Esophagus squamous epithelium (tissue), 5 donors: ENCODE results near the gene HES7. TPM values are rescaled to one million over a fixed set of nuclear protein-coding genes. Genes with fewer than 3 reads are reported as not detected.
"Not testable (repeated sequence)": the region's sequence is repeated elsewhere in the genome, so short reads cannot be mapped to it uniquely, and the experiment has no call there.

Experiments used
- DNase-seq: peaks from one replicate; lab custom pipeline; 2025; lab: John Stamatoyannopoulos, UW
- H3K27ac ChIP-seq, 4 donors: fragments of 200-600 bp; sonication (generic); one replicate each; pipeline ENCODE4 v1.5.1; 2016 to 2019; ENCODE audit warnings: mild to moderate bottlenecking in 1 of 4
- H3K27me3 ChIP-seq, 4 donors: fragments of 200-600 bp; sonication (generic); 1 replicate in 3 of 4; 2 replicates in 1 of 4; pipeline versions ENCODE4 v1.5.1 to v1.6.0; 2017 to 2021; ENCODE audit warnings: antibody characterized with exemption in 1 of 4
- H3K36me3 ChIP-seq, 3 donors: fragments of 200-600 bp; sonication (generic); one replicate each; pipeline ENCODE4 v1.5.1; 2016 to 2019
- H3K4me1 ChIP-seq, 3 donors: fragments of 200-600 bp; sonication (generic); one replicate each; pipeline ENCODE4 v1.5.1; 2017 to 2019
- H3K4me3 ChIP-seq, 4 donors: fragments of 200-600 bp; sonication (generic); 1 replicate in 3 of 4; 2 replicates in 1 of 4; pipeline ENCODE4 v1.5.1; 2016 to 2019; ENCODE audit warnings: mild to moderate bottlenecking in 2 of 4, moderate library complexity in 1 of 4
- H3K9me3 ChIP-seq, 3 donors: fragments of 200-600 bp; sonication (generic); one replicate each; pipeline ENCODE4 v1.5.1; 2016 to 2019
- POLR2A ChIP-seq, 4 donors: fragments of 450-650 bp; IDR thresholded peaks; one replicate each; pipeline ENCODE4 v1.6.1; 2017; ENCODE audit warnings: antibody characterized with exemption in 4 of 4, mild to moderate bottlenecking in 4 of 4, moderate library complexity in 3 of 4
- WGBS, 2 donors: methylation state at CpG; one replicate each; pipeline ENCODE4 v1.1.5; 2018; 5-methylcytosine and 5-hydroxymethylcytosine counted together
- intact Hi-C: fragments of 100-400 bp; cut with DNase I; formaldehyde crosslinking; loops from one replicate; pipeline ENCODE4 v1.15.0; 2022
- total RNA-seq, 4 donors: library from RNA; depleted of rRNA; stranded (reverse); fragments of >200 nt; gene quantifications; one replicate each; pipeline ENCODE4 v1.1.0, GENCODE V29; 2016
- TF ChIP-seq, protein P1 (sequence below), 6 experiments: fragments of 450-650 bp in 4 of 6; fragments of 200-600 bp in 2 of 6; sonication (generic) in 2 of 6; IDR thresholded peaks; one replicate each; pipeline ENCODE4 v1.5.1; 2016 to 2019; ENCODE audit warnings: antibody characterized with exemption in 6 of 6, mild to moderate bottlenecking in 4 of 6, moderate library complexity in 4 of 6
- donor health status: DM: yes; HTN: yes; CAD: no.

Gene HES7
- total RNA-seq: not detected

DNA sequence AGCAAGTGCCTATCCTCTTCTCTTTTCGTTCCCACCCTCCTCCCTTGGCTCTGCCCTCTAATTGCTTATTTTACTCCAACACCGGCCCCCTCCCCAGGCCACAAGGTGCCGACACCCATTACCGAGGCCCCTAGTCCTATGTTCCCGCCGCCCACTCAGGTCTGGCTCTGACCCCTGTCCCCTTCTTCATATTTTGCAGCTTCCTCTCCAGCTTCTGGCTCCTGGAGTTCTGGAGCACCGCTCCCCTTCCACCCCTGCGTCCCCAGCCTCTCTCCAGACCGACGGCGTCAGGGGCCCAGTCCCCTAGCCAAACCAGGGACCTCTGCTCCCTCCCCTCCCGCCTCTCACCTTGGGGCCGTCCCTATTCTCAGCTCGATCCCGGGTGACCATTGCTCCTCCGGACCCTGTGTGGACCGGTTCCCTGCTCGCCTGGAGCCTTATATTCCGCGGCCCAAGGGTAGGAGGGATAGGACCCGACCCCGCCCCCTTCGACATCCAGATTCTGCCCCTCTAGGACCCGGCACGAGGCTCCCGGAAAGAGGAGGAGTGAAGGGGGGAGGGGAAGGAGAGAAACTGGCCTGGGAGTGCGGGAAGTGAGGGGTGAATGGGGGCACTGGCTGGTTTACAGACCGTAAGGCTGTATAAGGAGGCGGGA, at the start of gene HES7:
TSS of gene HES7 (minus strand) at position 412 of the 655 bp plus-strand sequence. CDS start at position 390, 22 bp downstream.
- H3K9me3 ChIP-seq: no peaks in the 10 kb centered on the region
- intact Hi-C loops: no loop called here
- H3K27me3 ChIP-seq: peaks cover 0 to 67% (median 2%) of the 10 kb centered on the region in 4 donors
- H3K36me3 ChIP-seq: no peaks in the 10 kb centered on the region
- no peak for DNase-seq
- peaks cover 52 to 81% (median 62%) of the 10 kb centered on the region in 3 donors for H3K4me1 ChIP-seq
- WGBS, 2 donors: 1 to 2% methylated on average over 14 to 24 of the region's 29 CpGs
- TF ChIP-seq, protein P1, sequence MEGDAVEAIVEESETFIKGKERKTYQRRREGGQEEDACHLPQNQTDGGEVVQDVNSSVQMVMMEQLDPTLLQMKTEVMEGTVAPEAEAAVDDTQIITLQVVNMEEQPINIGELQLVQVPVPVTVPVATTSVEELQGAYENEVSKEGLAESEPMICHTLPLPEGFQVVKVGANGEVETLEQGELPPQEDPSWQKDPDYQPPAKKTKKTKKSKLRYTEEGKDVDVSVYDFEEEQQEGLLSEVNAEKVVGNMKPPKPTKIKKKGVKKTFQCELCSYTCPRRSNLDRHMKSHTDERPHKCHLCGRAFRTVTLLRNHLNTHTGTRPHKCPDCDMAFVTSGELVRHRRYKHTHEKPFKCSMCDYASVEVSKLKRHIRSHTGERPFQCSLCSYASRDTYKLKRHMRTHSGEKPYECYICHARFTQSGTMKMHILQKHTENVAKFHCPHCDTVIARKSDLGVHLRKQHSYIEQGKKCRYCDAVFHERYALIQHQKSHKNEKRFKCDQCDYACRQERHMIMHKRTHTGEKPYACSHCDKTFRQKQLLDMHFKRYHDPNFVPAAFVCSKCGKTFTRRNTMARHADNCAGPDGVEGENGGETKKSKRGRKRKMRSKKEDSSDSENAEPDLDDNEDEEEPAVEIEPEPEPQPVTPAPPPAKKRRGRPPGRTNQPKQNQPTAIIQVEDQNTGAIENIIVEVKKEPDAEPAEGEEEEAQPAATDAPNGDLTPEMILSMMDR (IDR thresholded peaks at IDR 0.05): no peak
- TF ChIP-seq POLR2A (IDR thresholded peaks at IDR 0.05): no peak
- H3K27ac ChIP-seq: peak within 1 kb of the TSS in 2 of 4 donors; percentile 43 to 44
- H3K4me3 ChIP-seq: peak within 1 kb of the TSS; percentile 30 to 74 (median 62)

DNA sequence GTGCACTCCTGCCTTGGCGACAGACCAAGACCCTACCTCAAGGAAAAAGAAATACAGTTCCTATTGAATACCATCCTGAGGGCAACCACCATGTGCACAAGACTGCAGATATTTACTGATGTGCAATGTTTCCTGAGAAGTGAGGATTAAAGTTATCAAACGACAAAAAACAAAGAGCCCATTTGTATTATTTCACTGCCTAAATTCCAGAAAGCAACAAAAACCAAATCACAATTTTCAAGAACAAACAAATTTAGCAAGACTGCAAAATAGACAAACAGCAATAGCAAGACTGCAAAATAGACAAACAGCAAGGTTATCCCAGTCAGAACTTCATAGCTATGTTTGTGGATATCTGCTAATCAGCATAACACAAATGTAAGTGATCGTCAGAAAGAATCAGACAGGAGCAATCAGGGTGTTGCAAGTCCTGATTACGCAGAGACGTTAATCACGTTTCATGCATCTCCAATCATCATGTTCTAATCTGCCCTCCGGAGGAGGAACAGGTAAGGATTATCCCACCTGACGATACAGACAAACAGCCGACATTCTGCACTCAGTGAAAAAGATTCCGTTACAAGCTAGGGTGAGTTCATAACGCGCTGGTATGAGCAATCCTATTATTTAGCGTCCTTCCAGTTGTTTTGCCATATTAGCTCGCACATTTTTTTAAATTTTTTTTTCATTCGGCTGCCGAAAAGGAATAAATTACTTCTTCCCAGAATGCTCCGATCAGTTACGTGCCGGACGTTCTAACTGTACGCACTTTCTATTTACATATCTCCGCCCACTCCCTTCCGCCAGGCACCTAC, 49.4 kb upstream of the HES7 start:
- Histone ChIP-seq H3K4me3 (peak overlapping the region; percentile 27 to 57 (median 46)), H3K27ac (peak overlapping the region; percentile 81 to 96 (median 90)), H3K9me3 (no peaks in the 10 kb centered on the region), H3K27me3 (no peaks in the 10 kb centered on the region), H3K4me1 (peaks cover 21 to 44% (median 32%) of the 10 kb centered on the region in 3 donors), H3K36me3 (no peaks in the 10 kb centered on the region)
- intact Hi-C loops: no loop called here
- TF ChIP-seq, protein P1 (IDR thresholded peaks at IDR 0.05): peak in 3 of 6 experiments; percentile 13 to 26 (median 19)
- TF ChIP-seq POLR2A (IDR thresholded peaks at IDR 0.05): peak; percentile 96 to 100 (median 99)
- 0% methylated on average over 23 of the region's 23 CpGs for WGBS, 2 donors
- DNase-seq: no peak

DNA sequence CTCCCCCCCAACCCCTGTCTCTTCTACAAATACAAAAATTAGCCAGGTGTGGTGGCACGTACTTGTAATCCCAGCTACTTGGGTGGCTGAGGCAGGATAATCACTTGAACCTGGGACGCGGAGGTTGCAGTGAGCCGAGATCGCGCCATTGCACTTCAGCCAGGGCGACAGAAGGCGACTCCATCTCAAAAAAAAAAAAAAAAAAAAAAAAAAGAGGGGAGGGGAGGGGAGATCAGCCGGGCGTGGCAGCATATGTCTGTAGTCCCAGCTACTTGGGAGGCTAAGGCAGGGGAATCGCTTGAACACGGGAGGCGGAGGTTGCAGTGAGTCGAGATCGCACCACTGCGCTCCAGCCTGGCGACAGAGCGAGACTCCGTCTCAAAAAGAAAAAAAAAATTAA, 46.3 kb upstream of the HES7 start:
- H3K36me3 ChIP-seq, intact Hi-C loops, H3K27me3 ChIP-seq, DNase-seq, H3K9me3 ChIP-seq, H3K4me3 ChIP-seq, H3K27ac ChIP-seq: not testable (repeated sequence)
- 90 to 92% methylated on average over 12 to 18 of the region's 19 CpGs for whole genome bisulfite sequencing, 2 donors
- H3K4me1 ChIP-seq: peaks cover 18 to 39% (median 23%) of the 10 kb centered on the region in 3 donors

DNA sequence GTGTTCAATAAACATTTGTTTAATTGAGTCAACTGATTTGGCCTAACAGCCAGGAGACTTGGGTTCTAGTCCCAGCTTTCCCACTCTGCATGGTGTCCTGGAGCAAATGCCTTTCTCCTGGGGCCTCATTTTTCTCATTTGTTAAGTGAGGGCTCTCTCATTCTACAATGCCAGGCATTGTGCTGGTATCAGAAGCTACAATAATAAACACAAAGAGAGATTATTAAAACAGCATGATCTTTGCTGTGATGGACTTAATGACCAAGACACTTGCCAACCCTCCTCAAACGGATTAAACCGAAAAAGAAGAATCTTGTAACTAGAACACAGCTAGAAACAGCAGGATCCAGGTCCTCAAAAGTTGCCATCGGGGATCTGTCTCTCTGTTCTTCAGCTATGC, 43.6 kb upstream of the HES7 start:
- 73 to 86% methylated on average over 3 of the region's 3 CpGs for WGBS, 2 donors
- TF ChIP-seq POLR2A (IDR thresholded peaks at IDR 0.05): no peak
- TF ChIP-seq, protein P1 (IDR thresholded peaks at IDR 0.05): no peak
- intact Hi-C loops: no loop called here

DNA sequence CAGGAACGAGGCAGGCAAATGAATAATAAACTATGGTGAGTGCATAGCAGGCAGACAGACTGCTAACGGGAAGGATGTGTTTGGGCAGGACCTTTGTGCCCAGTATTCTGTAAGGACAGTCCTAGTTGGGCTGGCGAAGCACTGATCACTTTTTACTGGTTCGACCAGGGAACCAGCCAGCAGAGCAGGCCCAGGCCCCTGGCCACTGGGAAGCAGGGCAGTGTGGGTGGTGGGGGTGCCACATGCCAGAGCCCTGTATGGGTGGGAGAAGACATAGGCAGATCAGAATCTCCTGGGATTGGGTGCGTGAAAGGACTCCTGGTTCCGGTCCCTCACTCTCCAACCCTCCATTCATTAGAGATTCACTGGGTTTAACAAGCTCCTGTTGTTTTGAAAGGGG, 42.8 kb upstream of the HES7 start:
- peak overlapping the region; percentile 3 to 69 (median 43) for H3K27ac ChIP-seq
- no peak for DNase-seq
- intact Hi-C loops: no loop called here
- H3K27me3 ChIP-seq: no peaks in the 10 kb centered on the region
- H3K9me3 ChIP-seq: no peaks in the 10 kb centered on the region
- H3K4me1 ChIP-seq: peaks cover 26 to 39% (median 33%) of the 10 kb centered on the region in 3 donors
- no peaks in the 10 kb centered on the region for H3K36me3 ChIP-seq
- no peak overlapping the region for H3K4me3 ChIP-seq
- 57 to 58% methylated on average over 5 to 6 of the region's 6 CpGs for WGBS, 2 donors
- no peak for TF ChIP-seq POLR2A (IDR thresholded peaks at IDR 0.05)
- TF ChIP-seq, protein P1 (IDR thresholded peaks at IDR 0.05): no peak

More for the DNA sequence above, 43.6 kb upstream of the HES7 start:
- no peak for DNase-seq
- H3K9me3 ChIP-seq: no peaks in the 10 kb centered on the region
- no peaks in the 10 kb centered on the region for H3K36me3 ChIP-seq
- no peak overlapping the region for H3K27ac ChIP-seq
- H3K27me3 ChIP-seq: no peaks in the 10 kb centered on the region
- H3K4me3 ChIP-seq: no peak overlapping the region
- peaks cover 23 to 38% (median 28%) of the 10 kb centered on the region in 3 donors for H3K4me1 ChIP-seq
